HG03469 (cell line): Measurements from ENCODE around the gene B4GALT6.

Experiments used
- ATAC-seq: cut with Tn5 transposase; IDR thresholded peaks from one replicate; pipeline ENCODE4 v1.9.1; 2021; ENCODE audit warnings: mild to moderate bottlenecking, moderate library complexity, moderate number of reproducible peaks; ENCODE audit not compliant: unreplicated experiment

The B4GALT6 gene

GRCh38 chr18:31694297-31694696, 9.9 kb upstream of the B4GALT6 start:
- no peak for ATAC-seq

GRCh38 chr18:31688606-31689005, 4.2 kb upstream of the B4GALT6 start:
- ATAC-seq, result no peak

- no peak for ATAC-seq
Measured at GRCh38 chr18:31686986-31687928, 2.9 kb upstream of the B4GALT6 start.

GRCh38 chr18:31686572-31686971, 2.2 kb upstream of the B4GALT6 start:
- ATAC-seq, result no peak

- peak; percentile 58 for ATAC-seq
Measured at GRCh38 chr18:31685097-31686082, 1.0 kb upstream of the B4GALT6 start.

- ATAC-seq, result no peak
Measured at GRCh38 chr18:31683968-31684278, 458 bp downstream of the B4GALT6 start.

GRCh38 chr18:31683106-31683505, 1.3 kb downstream of the B4GALT6 start:
- ATAC-seq, result no peak

- no peak for ATAC-seq
Measured at GRCh38 chr18:31680831-31681568, 3.4 kb downstream of the B4GALT6 start.

GRCh38 chr18:31680433-31680811, 4.0 kb downstream of the B4GALT6 start:
- ATAC-seq, result no peak

GRCh38 chr18:31679791-31680432, 4.5 kb downstream of the B4GALT6 start:
- ATAC-seq, result no peak

- no peak for ATAC-seq
Measured at GRCh38 chr18:31679133-31679742, 5.1 kb downstream of the B4GALT6 start.

- ATAC-seq, result no peak
Measured at GRCh38 chr18:31678425-31678824, 6.0 kb downstream of the B4GALT6 start.

GRCh38 chr18:31677592-31677991, 6.8 kb downstream of the B4GALT6 start:
- no peak for ATAC-seq

- ATAC-seq, result no peak
Measured at GRCh38 chr18:31675404-31675803, 9.0 kb downstream of the B4GALT6 start.

- ATAC-seq, result no peak
Measured at GRCh38 chr18:31672628-31673135, 11.7 kb downstream of the B4GALT6 start.

- no peak for ATAC-seq
Measured at GRCh38 chr18:31671951-31672350, 12.4 kb downstream of the B4GALT6 start.

- no peak for ATAC-seq
Measured at GRCh38 chr18:31669541-31669940, 14.8 kb downstream of the B4GALT6 start.

- no peak for ATAC-seq
Measured at GRCh38 chr18:31667185-31667584, 17.2 kb downstream of the B4GALT6 start.

- no peak for ATAC-seq
Measured at GRCh38 chr18:31666055-31666454, 18.3 kb downstream of the B4GALT6 start.

GRCh38 chr18:31664101-31664500, 20.3 kb downstream of the B4GALT6 start:
- no peak for ATAC-seq
